Jurkat, Clone E6-1 (cell line): Measurements from ENCODE around the gene CCDC169. TPM values are rescaled to one million over a fixed set of nuclear protein-coding genes. Genes with fewer than 3 reads are reported as not detected.
"Not testable (repeated sequence)": the region's sequence is repeated elsewhere in the genome, so short reads cannot be mapped to it uniquely, and the experiment has no call there.

Experiments
- DNase-seq: peaks from one replicate; pipeline ENCODE4 v3.0.0-alpha.2; 2011; ENCODE audit warnings: low read depth, low spot score
- H3K4me3 ChIP-seq: 2 replicates; pipeline ENCODE4 v1.5.1; 2011; ENCODE audit warnings: mild to moderate bottlenecking, low read length, control low read depth, moderate library complexity
- polyA plus RNA-seq: library from polyadenylated mRNA; unstranded; fragments of >200 nt; gene quantifications from one replicate; pipeline ENCODE4 v1.2.1, GENCODE V29; 2012; ENCODE audit warnings: missing spikeins; ENCODE audit not compliant: insufficient read length, insufficient read depth

Gene CCDC169
- not detected for polyA plus RNA-seq

DNA sequence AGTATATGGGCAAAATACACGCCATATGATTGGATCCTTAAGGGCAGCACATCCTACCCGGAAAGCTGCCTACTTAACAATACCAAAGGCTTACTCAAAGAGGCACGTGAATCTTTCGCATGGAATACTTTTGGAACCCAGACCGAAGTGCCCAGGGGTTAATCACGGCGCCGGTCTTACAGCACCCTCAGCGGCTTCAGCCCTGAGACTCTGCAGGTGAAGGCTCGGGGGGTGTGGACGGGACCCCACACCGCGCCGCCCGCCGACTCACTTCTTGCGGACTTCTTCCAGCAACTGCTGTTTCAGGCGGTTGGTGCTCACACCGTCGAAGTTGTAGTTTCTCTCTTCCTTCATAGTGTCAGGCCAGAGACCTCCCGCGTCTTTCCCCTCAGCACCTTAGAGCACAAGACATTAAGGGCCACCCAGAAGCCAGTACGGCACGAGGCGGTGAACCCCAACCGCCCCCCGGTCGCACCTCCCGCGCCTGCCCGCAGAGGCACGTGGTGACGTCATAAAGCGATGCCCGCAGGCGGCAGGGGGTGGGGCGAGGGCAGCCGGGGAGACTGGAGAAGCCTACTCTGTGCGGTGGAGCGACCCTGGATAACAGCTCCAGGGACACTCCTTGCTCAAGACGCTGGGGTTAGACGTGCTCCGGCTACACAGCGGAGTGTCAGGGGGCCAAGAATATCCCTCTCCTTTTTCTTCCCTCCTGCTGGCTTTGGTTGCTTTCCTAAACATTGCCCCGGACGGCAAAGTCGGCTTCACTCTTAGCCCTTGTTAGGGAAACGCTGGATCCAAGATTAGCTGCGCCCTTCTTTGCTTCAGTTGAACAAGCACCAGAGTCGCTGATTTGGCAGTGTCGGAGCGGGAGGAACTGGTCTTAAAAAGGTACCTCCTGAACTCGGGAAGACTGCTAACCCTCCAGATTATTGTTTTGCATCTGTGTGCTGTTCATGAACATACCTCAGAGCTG lies at the start of gene CCDC169:
Gene CCDC169, minus strand, starts transcription at position 449 of the 973 bp plus-strand sequence. Its CDS starts 95 bp downstream, at position 354.
- no peak for DNase-seq
- H3K4me3 ChIP-seq, result no peak within 1 kb of the TSS

DNA sequence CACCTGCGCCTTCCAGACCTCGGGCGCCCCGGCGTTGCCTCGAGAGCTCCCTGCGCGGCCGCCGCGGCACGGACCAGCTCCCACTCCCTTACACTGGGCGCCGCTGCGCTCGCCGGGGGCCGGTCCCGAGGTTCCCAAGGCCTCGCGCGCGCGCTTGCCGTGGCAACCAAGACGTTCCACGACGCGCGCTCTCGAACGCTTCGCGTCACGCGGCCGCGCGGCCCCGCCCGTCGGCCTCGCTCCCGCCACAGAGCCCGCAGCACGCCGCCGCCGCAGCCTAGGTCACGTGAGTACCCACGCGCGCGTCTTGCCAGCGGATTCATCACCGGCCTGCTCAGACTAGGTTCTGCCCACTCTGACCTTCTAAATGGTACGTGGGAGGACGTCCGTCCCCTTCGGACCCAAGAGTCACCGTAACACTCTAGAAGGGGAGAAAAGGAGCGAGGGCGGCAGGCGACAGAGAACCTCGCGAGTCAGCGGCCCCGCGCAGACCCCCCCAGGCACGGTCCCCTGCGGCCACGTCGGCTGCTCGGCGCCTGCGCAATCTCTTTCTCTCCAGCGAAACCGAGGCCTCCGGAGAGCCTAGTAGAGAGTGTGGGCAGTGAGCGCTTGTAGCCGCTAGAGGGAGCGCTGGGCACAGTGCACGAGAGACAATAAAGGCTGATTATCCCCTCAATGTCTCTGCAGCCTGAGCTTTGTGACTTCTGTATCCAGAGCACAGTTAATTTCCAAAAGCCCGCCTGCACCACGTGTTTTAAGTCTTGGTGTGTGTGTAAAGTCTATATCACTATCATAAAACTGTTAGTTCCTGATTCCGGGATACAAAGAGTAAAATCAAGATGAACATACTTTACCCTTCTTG lies 48.8 kb upstream of the CCDC169 start, which contains the start of gene SPART:
Gene SPART, minus strand, starts transcription at position 173 of the 862 bp plus-strand sequence. CDS start 10,564 bp downstream, outside the sequence.
- DNase-seq, result peak; percentile 80
- H3K4me3 ChIP-seq, result peak within 1 kb of the TSS; percentile 62

DNA sequence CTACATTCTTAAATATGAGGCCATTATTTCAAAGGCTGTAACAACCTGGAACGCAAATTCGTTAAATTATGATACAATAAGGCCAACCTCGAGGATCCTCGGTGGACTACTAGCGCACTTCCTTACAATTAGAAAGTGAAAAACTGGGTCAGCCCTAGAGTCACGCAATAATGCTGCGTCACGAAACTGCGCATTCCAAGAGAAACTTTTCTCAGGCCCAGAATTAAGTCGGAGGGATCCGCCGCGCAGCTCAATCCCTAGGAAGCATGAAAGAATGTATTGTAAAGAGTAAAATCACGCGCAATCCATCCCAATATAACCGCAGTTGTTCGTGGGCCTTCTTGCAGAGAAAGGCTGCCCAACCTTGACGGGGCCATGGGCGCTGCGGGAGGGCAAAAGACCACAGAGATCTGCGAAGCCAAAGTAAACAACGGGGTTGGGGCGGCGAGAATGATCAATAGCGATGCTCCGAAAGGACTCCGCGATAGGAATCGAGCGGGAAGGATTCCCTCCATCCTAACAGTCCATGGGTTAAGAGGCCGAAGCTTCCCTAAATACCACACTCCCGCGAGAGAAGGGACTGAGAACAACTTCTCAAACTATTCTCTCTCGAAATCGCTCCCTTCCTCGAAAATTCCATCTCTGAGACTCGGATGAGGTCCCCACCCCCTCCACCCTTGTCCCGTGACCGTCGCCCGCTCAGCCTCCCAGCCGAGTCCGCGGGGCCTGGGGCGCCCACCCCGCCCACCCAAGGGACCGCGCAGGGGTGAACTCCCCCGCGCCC lies 48.0 kb upstream of the CCDC169 start:
- DNase-seq, result peak; percentile 8

DNA sequence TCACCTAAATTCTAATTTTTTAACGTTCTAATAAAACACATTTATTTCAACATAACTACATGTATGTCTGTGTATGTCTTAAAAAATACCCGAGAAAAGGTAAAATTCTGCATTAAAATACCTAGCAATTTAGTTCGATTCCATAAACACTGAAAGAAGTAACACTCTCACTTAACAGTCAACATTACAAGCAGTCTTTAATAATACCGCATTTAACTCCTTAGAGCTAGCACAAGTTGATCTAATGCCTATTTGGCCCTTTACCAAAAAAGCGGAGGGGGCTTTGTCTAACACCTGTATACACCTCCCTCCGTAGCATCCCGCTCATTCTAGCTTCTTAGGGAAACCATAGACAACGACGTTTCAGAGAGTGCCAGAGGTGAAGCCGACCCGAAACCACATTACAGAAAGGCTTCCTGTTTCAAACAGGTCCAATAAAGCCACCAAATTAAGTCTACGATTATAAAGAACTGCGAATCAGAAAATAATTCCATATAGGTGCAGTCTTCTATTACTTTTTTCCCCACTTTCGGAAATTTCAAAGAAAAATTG lies 47.3 kb upstream of the CCDC169 start:
- peak overlapping the region; percentile 62 for H3K4me3 ChIP-seq
- DNase-seq, result peak; percentile 51

More for the DNA sequence above, 48.0 kb upstream of the CCDC169 start:
- H3K4me3 ChIP-seq, result peak overlapping the region; percentile 62

DNA sequence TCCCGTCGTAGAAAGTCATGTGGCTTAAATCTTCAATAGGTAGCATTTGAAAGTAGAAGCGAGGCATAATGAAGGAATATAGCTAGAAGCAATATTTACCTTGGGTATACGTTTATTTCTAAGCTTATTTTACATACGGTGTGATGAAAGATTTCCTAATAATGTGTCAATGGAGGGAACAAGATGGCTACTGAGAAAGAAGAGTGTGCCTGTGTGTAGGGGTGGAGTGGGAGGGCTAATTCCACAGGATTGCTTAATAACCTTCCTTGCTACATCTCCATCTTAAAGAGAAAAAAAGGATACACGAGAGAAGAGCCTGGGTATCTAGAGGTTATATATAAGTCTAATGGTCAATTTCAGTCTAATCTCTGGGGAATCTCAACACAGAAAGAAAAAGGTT lies 46.6 kb upstream of the CCDC169 start:
- DNase-seq, result no peak
- H3K4me3 ChIP-seq, result no peak overlapping the region

DNA sequence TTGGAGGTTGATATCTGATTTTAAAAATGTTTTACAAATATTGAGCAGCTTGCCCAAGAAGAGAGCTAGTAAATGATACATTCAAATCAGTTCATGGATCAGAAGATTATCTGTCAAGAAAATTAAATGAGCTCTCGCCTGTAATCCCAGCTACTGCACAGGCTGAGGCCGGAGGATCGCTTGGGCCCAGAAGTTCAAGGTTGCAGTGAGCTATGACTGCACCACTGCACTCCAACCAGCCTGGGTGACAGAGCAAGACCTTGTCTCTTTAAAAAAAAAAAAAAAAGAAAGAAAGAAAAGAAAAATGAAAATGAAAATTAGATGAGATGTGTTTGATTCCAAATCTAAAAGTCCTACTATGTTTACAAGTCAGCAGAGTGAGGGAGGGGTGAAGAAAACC lies 46.2 kb upstream of the CCDC169 start:
- H3K4me3 ChIP-seq, result no peak overlapping the region
- no peak for DNase-seq

DNA sequence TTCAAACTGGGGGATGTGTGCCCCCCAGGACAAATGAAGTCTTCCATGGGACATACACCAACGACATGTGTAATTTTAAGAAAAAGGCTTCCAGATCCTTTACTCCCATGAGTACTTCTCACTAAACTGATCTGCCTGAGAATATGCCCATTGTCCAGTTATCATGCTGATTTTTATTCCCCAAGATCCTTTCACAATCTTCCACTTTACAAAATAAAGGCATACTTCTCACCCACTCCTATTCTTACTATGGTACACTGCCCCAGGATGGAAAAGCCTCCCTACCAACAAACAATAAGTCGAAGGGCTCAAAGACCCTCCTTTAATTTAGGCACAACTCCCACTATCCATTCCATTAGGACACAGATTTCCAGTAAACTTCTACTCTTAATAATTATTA lies 45.1 kb upstream of the CCDC169 start:
- H3K4me3 ChIP-seq, result no peak overlapping the region
- DNase-seq, result no peak

DNA sequence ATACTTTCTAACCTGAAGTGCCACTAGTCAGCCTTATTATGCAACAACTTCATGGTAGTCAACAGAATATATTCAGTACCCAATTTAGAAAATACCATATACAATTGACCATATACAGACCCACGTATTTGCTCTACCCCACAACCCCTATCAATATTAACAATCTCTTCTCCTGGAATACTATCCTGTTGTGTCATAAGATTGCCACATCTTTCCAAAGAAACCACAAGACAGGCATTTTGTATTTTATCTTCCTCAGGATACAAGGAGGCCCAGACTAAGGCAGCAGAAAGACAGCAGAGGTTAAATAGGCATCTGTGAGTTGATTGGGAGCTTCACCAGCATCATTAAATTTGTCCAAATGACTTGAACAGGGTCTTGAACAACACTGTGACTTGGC lies 44.1 kb upstream of the CCDC169 start:
- H3K4me3 ChIP-seq, result no peak overlapping the region
- no peak for DNase-seq

DNA sequence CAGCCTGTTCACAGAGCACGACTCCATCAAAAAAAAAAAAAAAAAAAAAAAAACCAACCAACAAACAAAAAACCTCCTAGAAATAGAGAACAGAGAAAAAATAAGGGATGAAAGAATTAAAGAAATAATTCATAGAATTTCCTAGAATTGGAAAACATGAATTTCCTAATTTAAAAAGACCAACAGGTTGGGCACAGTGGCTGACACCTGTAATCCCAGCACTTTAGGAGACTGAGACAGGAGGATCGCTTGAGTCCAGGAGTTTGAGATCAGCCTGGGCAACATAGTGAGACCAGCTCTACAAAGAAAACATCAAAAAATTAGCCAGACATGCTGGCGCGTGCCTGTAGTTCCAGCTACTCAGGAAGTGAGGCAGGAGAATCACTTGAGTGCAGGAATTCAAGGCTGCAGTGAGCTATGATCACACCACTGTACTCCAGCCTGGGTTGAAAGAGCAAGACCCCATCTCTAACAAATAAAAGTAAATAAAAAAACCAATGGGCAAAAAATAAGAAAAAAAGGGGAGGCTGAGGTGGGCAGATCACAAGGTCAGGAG lies 42.1 kb upstream of the CCDC169 start:
- H3K4me3 ChIP-seq, result no peak overlapping the region
- DNase-seq, result no peak

DNA sequence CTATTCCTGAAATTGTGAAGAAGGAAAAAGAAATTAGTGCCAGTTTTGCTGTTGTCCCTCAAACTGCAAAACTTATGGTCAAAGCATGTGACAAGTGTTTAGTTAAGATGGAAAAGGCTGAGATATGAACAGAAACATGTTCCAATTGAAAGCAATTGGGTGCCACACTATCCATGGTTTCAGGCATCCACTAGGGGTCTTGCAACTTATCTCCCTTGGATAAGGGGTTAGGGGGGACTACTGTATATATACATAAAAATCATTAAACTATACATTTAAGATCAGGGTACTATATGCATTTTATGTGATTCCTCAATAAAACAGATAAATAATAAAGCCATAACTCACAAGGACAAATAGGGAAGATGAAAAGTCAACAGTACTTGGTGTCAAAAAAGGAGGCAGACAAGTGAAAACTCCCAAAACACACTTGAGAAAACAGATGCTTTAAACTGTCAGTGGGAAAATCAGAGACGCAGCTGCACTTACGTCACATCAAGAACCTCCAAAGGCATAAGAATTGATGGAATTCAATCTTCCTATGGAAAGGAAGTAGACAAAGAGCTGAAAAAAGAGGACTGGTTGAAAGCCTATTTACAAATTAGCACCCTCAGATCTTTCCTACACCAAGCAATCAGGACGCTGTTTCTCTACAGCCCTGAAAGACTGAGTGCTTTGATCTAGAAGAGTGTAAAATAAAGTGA lies 40.5 kb upstream of the CCDC169 start:
- no peak overlapping the region for H3K4me3 ChIP-seq
- no peak for DNase-seq

DNA sequence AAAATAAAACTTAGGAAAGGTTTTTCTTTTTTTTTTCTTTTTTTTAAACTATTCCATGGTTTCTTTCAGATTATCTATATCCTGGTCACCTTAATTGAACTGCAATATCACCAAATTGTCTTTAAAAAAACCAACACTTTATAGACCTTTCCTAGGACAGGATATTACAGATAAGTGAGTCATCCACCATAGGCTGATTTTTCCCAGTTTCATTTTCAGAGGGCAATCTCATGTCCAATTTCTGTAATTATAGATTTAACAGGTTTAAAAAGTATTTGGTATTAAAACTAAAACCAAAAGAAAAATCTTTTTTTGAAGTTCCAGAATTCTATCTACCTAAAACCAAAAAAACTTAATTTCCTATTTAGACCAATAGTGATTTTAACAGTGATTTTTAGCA lies 35.4 kb upstream of the CCDC169 start:
- no peak overlapping the region for H3K4me3 ChIP-seq
- no peak for DNase-seq

DNA sequence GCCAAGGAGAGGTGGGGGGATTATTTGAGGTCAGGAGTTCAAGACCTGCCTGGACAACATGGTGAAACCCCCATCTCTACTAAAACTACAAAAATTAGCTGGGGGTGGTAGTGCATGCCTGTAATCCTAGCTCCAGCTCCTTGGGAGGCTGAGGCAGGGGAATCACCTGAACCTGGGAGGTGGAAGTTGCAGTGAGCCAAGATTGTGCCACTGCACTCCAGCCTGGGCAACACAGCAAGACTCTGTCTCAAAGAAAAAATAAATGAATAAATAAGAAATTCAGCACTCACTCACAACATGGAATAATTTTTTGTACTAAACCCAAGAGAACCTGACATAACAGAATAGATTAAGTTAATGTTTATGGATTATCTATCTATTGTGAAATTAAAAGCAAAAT lies 34.6 kb upstream of the CCDC169 start:
- H3K4me3 ChIP-seq, DNase-seq: not testable (repeated sequence)

DNA sequence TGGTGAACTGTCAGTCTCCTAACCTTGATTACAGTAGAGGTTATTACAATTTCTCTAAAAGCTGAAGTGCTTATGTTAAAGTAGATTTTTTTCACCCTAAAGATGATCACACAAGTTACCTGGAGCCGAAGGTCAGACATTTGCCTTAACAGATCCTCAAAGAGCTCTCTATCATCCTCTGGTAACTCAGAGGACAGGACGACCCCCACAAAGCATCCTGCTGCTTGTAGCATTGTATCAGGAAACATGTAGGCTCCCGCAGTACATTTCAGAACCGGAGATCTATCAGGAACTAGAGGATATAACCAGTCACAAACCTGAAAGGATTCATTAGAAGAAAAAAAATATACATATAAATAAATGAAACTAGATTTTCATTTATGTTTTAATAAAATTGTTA lies 33.7 kb upstream of the CCDC169 start:
- no peak for DNase-seq
- no peak overlapping the region for H3K4me3 ChIP-seq

DNA sequence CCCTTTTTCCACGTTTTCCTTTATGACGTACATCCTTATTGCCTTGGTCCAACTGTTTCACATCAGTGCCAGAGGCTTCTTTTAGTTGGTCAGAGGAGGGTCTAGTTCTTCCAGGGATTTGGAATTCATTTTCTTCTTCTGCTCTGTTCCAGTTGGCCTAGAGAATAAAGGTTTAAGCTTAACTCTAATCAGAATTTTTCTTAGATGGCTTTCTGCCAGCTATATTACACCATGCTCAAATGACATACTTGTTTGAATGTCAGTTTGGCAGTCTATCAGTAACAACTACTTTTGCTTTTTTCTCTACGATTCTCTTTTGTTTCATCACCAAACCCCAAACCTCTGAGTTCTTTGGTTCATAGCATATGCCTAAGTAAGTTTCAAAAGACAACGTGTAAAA lies 31.7 kb upstream of the CCDC169 start:
- no peak for DNase-seq
- H3K4me3 ChIP-seq, result no peak overlapping the region

DNA sequence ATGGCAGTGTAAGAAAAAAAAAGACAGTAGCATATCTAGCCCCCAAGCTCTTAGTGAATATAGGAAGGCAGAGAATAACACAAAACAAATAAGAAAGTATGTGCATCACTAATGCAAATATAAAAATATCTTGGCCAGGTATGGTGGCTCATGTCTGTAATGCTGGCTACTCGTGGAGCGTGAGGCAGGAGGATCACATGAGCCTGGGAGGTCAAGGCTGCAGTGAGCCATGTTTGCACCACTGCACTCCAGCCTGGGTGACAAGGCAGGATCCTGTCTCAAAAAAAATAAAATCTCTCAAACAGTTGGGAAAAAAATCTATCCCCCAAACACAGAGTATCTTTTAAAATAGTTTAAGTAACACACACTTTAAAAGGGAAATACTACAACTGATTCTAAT lies 31.2 kb upstream of the CCDC169 start:
- DNase-seq, result no peak
- H3K4me3 ChIP-seq, result no peak overlapping the region

DNA sequence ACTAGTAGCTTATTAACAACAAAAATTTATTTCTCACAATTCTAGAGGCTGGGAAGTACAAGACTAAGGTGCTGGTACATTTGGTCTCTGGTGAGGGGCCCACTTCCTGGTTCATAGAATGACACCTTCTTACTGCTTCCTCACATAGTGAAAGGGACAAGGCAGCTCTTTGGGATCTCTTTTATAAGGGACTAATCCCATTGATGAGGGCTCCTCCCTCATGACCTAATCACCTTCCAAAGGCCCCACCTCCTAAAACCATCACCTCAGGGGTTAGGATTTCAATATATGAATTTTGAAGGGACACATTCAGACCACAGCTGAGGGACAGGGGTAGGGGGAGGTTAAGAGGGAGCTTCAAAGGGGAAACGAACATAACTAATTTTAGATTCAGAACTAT lies 28.3 kb upstream of the CCDC169 start:
- H3K4me3 ChIP-seq, result no peak overlapping the region
- no peak for DNase-seq

DNA sequence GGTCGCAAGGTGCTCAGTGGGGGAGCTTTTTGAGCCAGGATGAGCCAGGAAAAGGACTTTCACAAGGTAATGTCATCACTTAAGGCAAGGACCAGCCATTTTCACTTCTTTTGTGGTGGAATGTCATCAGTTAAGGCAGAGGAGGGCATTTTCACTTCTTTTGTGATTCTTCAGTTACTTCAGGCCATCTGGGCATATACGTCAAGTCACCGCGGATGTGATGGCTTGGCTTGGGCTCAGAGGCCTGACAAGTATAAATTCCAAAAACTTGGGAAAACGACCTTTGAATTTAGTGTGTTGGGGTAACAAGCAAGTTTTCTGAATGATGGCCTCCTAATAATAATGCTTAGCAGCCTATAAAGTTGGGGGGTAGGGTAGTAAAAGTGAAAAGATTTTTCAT lies 27.3 kb upstream of the CCDC169 start:
- H3K4me3 ChIP-seq, DNase-seq: not testable (repeated sequence)
